Glomerular visceral epithelial cell (primary cell): ENCODE results near the gene ZNF440.
"Not testable (repeated sequence)": the region's sequence is repeated elsewhere in the genome, so short reads cannot be mapped to it uniquely, and the experiment has no call there.

ENCODE experiments used
- DNase-seq: peaks from one replicate; pipeline ENCODE4 v3.0.0-alpha.2; 2016; ENCODE audit errors: extremely low spot score

Gene ZNF440

GRCh38 chr19:11828957-11829876 lies 15.1 kb downstream of the ZNF440 start:
- not testable (repeated sequence) for DNase-seq

GRCh38 chr19:11832253-11832912 lies 18.3 kb downstream of the ZNF440 start:
- no peak for DNase-seq

- no peak for DNase-seq
These were observed 19.5 kb downstream of the ZNF440 start for GRCh38 chr19:11833541-11833940.

GRCh38 chr19:11835626-11836066 lies 21.6 kb downstream of the ZNF440 start:
- not testable (repeated sequence) for DNase-seq

GRCh38 chr19:11843722-11844121 lies 29.6 kb downstream of the ZNF440 start:
- no peak for DNase-seq

GRCh38 chr19:11847615-11848014 lies 33.5 kb downstream of the ZNF440 start:
- not testable (repeated sequence) for DNase-seq

- no peak for DNase-seq
These were observed 34.1 kb downstream of the ZNF440 start for GRCh38 chr19:11848200-11848593.

GRCh38 chr19:11848594-11849469 lies 34.8 kb downstream of the ZNF440 start, which contains the start of gene ZNF439:
Gene ZNF439 (plus strand): TSS chr19:11848726. CDS start chr19:11848868, 142 bp downstream.
- DNase-seq: peak; percentile 27

GRCh38 chr19:11850289-11850688 lies 36.2 kb downstream of the ZNF440 start:
- DNase-seq: not testable (repeated sequence)

- no peak for DNase-seq
These were observed 39.3 kb downstream of the ZNF440 start for GRCh38 chr19:11853358-11853757.

GRCh38 chr19:11856596-11857250 lies 42.6 kb downstream of the ZNF440 start:
- no peak for DNase-seq

- DNase-seq: no peak
These were observed 46.6 kb downstream of the ZNF440 start for GRCh38 chr19:11860721-11861120.

- no peak for DNase-seq
These were observed 47.2 kb downstream of the ZNF440 start for GRCh38 chr19:11861301-11861700.

GRCh38 chr19:11867766-11868165 lies 53.7 kb downstream of the ZNF440 start:
- DNase-seq: not testable (repeated sequence)

GRCh38 chr19:11868188-11868587 lies 54.1 kb downstream of the ZNF440 start:
- DNase-seq: no peak

- no peak for DNase-seq
These were observed 58.6 kb downstream of the ZNF440 start for GRCh38 chr19:11872624-11873023.

- no peak for DNase-seq
These were observed 59.7 kb downstream of the ZNF440 start for GRCh38 chr19:11873762-11874161.

- not testable (repeated sequence) for DNase-seq
These were observed 65.7 kb downstream of the ZNF440 start for GRCh38 chr19:11879687-11880266.

GRCh38 chr19:11880598-11880997 lies 66.5 kb downstream of the ZNF440 start:
- DNase-seq: no peak

GRCh38 chr19:11881151-11881800 lies 67.2 kb downstream of the ZNF440 start:
- peak; percentile 43 for DNase-seq
